ENCODE measurements around the gene IQCE.

The IQCE gene

GRCh38 chr7:2603044-2603965, 44.5 kb downstream of the IQCE start:
- peaks cover 33% of the 10 kb centered on the region for H3K36me3 ChIP-seq
- no peak for TF ChIP-seq CTCF (IDR thresholded peaks at IDR 0.05)
- H3K4me3 ChIP-seq (ENCODE audit: low read depth in 1 of 2, low read length in 1 of 2): no peak overlapping the region
- H3K4me1 ChIP-seq (ENCODE audit: control insufficient read depth in 1 of 2, insufficient read depth in 1 of 2, low read depth in 1 of 2, low read length in 1 of 2): peaks cover 8 to 14% of the 10 kb centered on the region in 2 experiments
- no peak overlapping the region for H3K27ac ChIP-seq
- H3K27me3 ChIP-seq: peaks cover 7% of the 10 kb centered on the region
- H3K9me3 ChIP-seq: no peaks in the 10 kb centered on the region

GRCh38 chr7:2604608-2605174, 45.9 kb downstream of the IQCE start:
- Histone ChIP-seq H3K4me3 (ENCODE audit: low read depth in 1 of 2, low read length in 1 of 2) (no peak overlapping the region), H3K4me1 (ENCODE audit: control insufficient read depth in 1 of 2, insufficient read depth in 1 of 2, low read depth in 1 of 2, low read length in 1 of 2) (peaks cover 22 to 28% of the 10 kb centered on the region in 2 experiments), H3K36me3 (peaks cover 21% of the 10 kb centered on the region), H3K27me3 (peaks cover 7% of the 10 kb centered on the region), H3K9me3 (no peaks in the 10 kb centered on the region), H3K27ac (no peak overlapping the region)
- TF ChIP-seq CTCF (IDR thresholded peaks at IDR 0.05): no peak

DNA sequence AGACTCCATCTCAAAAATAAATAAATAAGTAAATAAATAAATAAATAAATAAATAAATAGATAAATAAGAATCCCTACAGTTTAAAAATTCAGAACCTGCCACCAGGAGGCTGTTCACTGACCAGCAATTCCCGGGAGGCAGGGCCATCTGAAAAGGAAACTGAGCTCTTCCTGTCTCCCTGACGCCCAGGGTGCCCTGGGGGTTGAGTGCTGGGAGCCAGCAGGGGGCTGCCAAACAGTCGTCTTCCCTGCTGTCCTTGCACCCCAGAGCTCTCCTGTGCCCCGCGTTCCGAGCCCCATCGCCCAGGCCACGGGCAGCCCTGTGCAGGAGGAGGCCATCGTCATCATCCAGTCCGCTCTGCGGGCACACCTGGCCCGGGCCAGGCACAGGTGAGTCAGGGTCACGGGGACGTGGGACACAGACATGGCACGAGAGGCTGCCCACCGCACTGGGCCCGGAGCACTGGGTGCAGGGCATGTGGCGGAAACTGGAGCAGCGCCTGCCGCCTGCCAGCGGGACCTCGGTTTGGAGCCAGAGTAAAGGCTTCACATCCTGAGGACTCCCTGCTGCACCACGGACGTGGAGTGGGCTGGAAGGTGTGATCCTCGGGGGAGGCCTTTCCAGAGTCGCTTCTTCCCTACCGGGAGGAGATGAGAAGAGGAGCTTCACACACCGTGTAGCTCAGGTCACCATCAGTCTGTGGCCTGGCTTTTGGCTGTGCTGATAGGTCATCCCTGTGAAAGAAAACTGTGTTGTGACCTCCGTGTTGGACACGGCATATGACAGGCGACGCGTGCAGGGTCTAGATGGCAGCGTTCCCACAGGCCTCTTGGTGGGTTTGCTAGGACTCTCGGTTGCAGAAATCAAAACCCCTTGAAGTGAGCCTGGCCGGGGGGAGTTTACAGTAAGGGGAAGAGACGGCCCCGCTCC, 47.1 kb downstream of the IQCE start:
- Histone ChIP-seq H3K9me3 (no peaks in the 10 kb centered on the region), H3K4me3 (ENCODE audit: low read depth in 1 of 2, low read length in 1 of 2) (no peak overlapping the region), H3K4me1 (ENCODE audit: control insufficient read depth in 1 of 2, insufficient read depth in 1 of 2, low read depth in 1 of 2, low read length in 1 of 2) (peaks cover 22 to 30% of the 10 kb centered on the region in 2 experiments), H3K36me3 (peaks cover 10% of the 10 kb centered on the region), H3K27ac (no peak overlapping the region), H3K27me3 (peaks cover 7% of the 10 kb centered on the region)
- TF ChIP-seq CTCF (IDR thresholded peaks at IDR 0.05): no peak

GRCh38 chr7:2606539-2606936, 47.8 kb downstream of the IQCE start:
- Histone ChIP-seq H3K27ac (no peak overlapping the region), H3K36me3 (peaks cover 6% of the 10 kb centered on the region), H3K4me1 (ENCODE audit: control insufficient read depth in 1 of 2, insufficient read depth in 1 of 2, low read depth in 1 of 2, low read length in 1 of 2) (peaks cover 22 to 30% of the 10 kb centered on the region in 2 experiments), H3K9me3 (no peaks in the 10 kb centered on the region), H3K27me3 (peaks cover 7% of the 10 kb centered on the region), H3K4me3 (ENCODE audit: low read depth in 1 of 2, low read length in 1 of 2) (no peak overlapping the region)
- TF ChIP-seq CTCF (IDR thresholded peaks at IDR 0.05): no peak

DNA sequence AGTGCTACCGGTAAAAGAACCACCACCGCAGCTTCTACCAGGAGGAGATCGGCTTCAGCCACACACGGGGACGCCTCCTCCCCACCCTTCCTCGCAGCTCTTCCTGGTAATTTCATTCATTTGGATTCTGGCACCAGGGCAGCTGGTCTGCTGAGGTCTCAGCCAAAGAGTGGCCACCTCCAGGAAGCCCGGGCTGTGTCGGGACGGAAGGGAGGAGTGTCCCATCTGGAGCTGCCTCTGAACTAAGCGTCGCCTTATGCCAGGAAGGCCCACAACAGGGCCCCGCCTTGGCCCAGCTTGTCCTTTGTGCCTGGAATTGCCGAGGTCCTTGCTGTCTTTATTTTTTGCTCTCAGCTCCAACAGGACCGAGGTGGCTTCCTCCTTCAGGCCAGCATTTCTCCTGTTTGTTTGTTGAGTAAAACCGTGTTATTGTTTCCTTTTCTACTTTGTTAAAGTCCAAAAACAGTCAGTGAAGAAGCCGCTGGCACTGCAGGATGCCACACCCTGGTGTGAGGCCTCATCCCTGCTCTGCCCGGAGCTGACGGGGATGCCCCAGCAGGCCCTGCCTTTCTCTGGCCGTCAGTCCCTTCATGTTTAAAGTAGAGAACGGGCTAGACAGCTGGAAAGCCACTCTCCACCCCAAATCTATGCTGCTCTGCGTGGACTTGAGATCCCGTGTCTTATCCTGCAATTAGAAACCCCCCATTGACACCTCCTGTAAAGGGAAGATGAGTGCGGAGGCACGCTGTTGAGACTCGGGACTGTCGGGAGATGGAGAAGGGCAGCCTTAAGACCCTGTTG, 48.5 kb downstream of the IQCE start:
- H3K36me3 ChIP-seq: no peaks in the 10 kb centered on the region
- H3K9me3 ChIP-seq: no peaks in the 10 kb centered on the region
- H3K4me3 ChIP-seq (ENCODE audit: low read depth in 1 of 2, low read length in 1 of 2): no peak overlapping the region
- peaks cover 7% of the 10 kb centered on the region for H3K27me3 ChIP-seq
- H3K27ac ChIP-seq: no peak overlapping the region
- peaks cover 22 to 30% of the 10 kb centered on the region in 2 experiments for H3K4me1 ChIP-seq (ENCODE audit: control insufficient read depth in 1 of 2, insufficient read depth in 1 of 2, low read depth in 1 of 2, low read length in 1 of 2)
- TF ChIP-seq CTCF (IDR thresholded peaks at IDR 0.05): no peak
